H9 (cell line): ENCODE data around the gene RHOV. TPM values are rescaled to one million over a fixed set of nuclear protein-coding genes. Genes with fewer than 3 reads are reported as not detected.
A peak's percentile ranks its signal among the peaks of the same experiment; 100 is the strongest.

Experiments
- DNase-seq: peaks from one replicate; pipeline ENCODE4 v3.0.0-alpha.2; 2017
- H2AFZ ChIP-seq: one replicate; pipeline ENCODE4 v1.6.1; 2013; ENCODE audit warnings: mild to moderate bottlenecking, low read length, control low read depth, moderate library complexity
- H2AK5ac ChIP-seq: 2 replicates; pipeline ENCODE4 v1.6.1; 2013; ENCODE audit warnings: low read length, control low read depth, mixed read lengths; ENCODE audit not compliant: insufficient read length
- H2BK120ac ChIP-seq: one replicate; pipeline ENCODE4 v1.6.1; 2013; ENCODE audit warnings: low read depth, mild to moderate bottlenecking, low read length, control low read depth, inconsistent platforms; ENCODE audit not compliant: poor library complexity, severe bottlenecking
- H2BK12ac ChIP-seq: 2 replicates; pipeline ENCODE4 v1.6.1; 2013; ENCODE audit warnings: low read length, control low read depth, mixed read lengths, low read depth; ENCODE audit not compliant: insufficient read length
- H2BK15ac ChIP-seq: 2 replicates; pipeline ENCODE4 v1.6.1; 2013; ENCODE audit warnings: low read depth, low read length, control low read depth
- H2BK20ac ChIP-seq: one replicate; pipeline ENCODE4 v1.6.1; 2013; ENCODE audit warnings: low read depth, mild to moderate bottlenecking, low read length, control low read depth, inconsistent platforms; ENCODE audit not compliant: poor library complexity, severe bottlenecking
- H2BK5ac ChIP-seq: 2 replicates; pipeline ENCODE4 v1.6.1; 2013; ENCODE audit warnings: low read length, control low read depth, mixed read lengths; ENCODE audit not compliant: insufficient read length
- H3K14ac ChIP-seq: 2 replicates; pipeline ENCODE4 v1.6.1; 2013; ENCODE audit warnings: low read length, control low read depth; ENCODE audit not compliant: insufficient read depth
- H3K18ac ChIP-seq: 2 replicates; pipeline ENCODE4 v1.6.1; 2013; ENCODE audit warnings: low read depth, mild to moderate bottlenecking, mixed read lengths, low read length, control low read depth; ENCODE audit not compliant: insufficient read length
- H3K23ac ChIP-seq: 2 replicates; pipeline ENCODE4 v1.6.1; 2013; ENCODE audit warnings: low read length, control low read depth, mixed read lengths, low read depth; ENCODE audit not compliant: insufficient read length
- H3K23me2 ChIP-seq: 2 replicates; pipeline ENCODE4 v1.6.1; 2013; ENCODE audit warnings: low read depth, mild to moderate bottlenecking, mixed read lengths, low read length, control low read depth; ENCODE audit not compliant: insufficient read length, poor library complexity, severe bottlenecking
- H3K27ac ChIP-seq: 2 replicates; pipeline ENCODE4 v1.5.1; 2013; ENCODE audit warnings: low read length, control low read depth, mixed read lengths, low read depth; ENCODE audit not compliant: insufficient read length
- H3K27me3 ChIP-seq: 2 replicates; pipeline ENCODE4 v1.6.1; 2013; ENCODE audit warnings: low read length, control low read depth, inconsistent platforms; ENCODE audit not compliant: insufficient read depth
- H3K4ac ChIP-seq: 2 replicates; pipeline ENCODE4 v1.6.1; 2013; ENCODE audit warnings: low read depth, mild to moderate bottlenecking, control low read depth, inconsistent platforms, low read length, moderate library complexity
- H3K4me1 ChIP-seq: 2 replicates; pipeline ENCODE4 v1.6.1; 2013; ENCODE audit warnings: low read length, control low read depth, inconsistent platforms; ENCODE audit not compliant: insufficient read depth
- H3K4me2 ChIP-seq: 2 replicates; pipeline ENCODE4 v1.6.1; 2013; ENCODE audit warnings: low read length, control low read depth, mixed read lengths; ENCODE audit not compliant: insufficient read length, insufficient read depth
- H3K56ac ChIP-seq: 2 replicates; pipeline ENCODE4 v1.6.1; 2013; ENCODE audit warnings: low read depth, mild to moderate bottlenecking, mixed read lengths, low read length, control low read depth; ENCODE audit not compliant: insufficient read length
- H3K79me1 ChIP-seq: 2 replicates; pipeline ENCODE4 v1.6.1; 2013; ENCODE audit warnings: low read depth, mild to moderate bottlenecking, moderate library complexity, low read length, control low read depth, inconsistent platforms; ENCODE audit not compliant: insufficient read depth, poor library complexity, severe bottlenecking
- H3K79me2 ChIP-seq: 2 replicates; pipeline ENCODE4 v1.6.1; 2013; ENCODE audit warnings: low read length, control low read depth, inconsistent platforms; ENCODE audit not compliant: insufficient read depth
- H3K9ac ChIP-seq: 2 replicates; pipeline ENCODE4 v1.6.1; 2013; ENCODE audit warnings: low read length, control low read depth, mixed read lengths; ENCODE audit not compliant: insufficient read length; ENCODE audit errors: extremely low read depth
- H3K9me3 ChIP-seq: one replicate; pipeline ENCODE4 v1.6.1; 2013; ENCODE audit warnings: low read depth, low read length, inconsistent platforms; ENCODE audit not compliant: control insufficient read depth
- H3T11ph ChIP-seq: one replicate; pipeline ENCODE4 v1.6.1; 2013; ENCODE audit warnings: mild to moderate bottlenecking, low read length, control low read depth, inconsistent platforms
- H4K20me1 ChIP-seq: one replicate; pipeline ENCODE4 v1.6.1; 2013; ENCODE audit not compliant: control insufficient read depth, insufficient read length, insufficient read depth
- H4K5ac ChIP-seq: 2 replicates; pipeline ENCODE4 v1.6.1; 2013; ENCODE audit warnings: low read depth, mild to moderate bottlenecking, mixed read lengths, low read length, control low read depth; ENCODE audit not compliant: insufficient read length
- H4K8ac ChIP-seq: replicated peaks from 2 replicates; pipeline ENCODE4 v1.6.1; 2013; ENCODE audit warnings: low read length, control low read depth, mixed read lengths, low read depth; ENCODE audit not compliant: insufficient read length
- H4K91ac ChIP-seq: 2 replicates; pipeline ENCODE4 v1.6.1; 2013; ENCODE audit warnings: low read depth, mild to moderate bottlenecking, moderate library complexity, mixed read lengths, low read length, control low read depth; ENCODE audit not compliant: insufficient read length
- H3K27ac Mint-ChIP-seq, 3 experiments: 2 replicates in 2 of 3; 3 replicates in 1 of 3; pipeline ENCODE4 v1.8.0; 2020 to 2021; ENCODE audit warnings: mixed read lengths in 3 of 3, mild to moderate bottlenecking in 1 of 3, moderate library complexity in 1 of 3
- H3K27me3 Mint-ChIP-seq: 2 replicates; pipeline ENCODE4 v1.8.0; 2021; ENCODE audit warnings: low read depth, mild to moderate bottlenecking, moderate library complexity, mixed read lengths
- H3K36me3 Mint-ChIP-seq, 3 experiments: 2 replicates in 2 of 3; 3 replicates in 1 of 3; pipeline ENCODE4 v1.8.0; 2020 to 2021; ENCODE audit warnings: low read depth in 3 of 3, mixed read lengths in 3 of 3; ENCODE audit not compliant: insufficient read depth in 1 of 3
- H3K4me1 Mint-ChIP-seq, 2 experiments: 2 replicates each; pipeline ENCODE4 v1.8.0; 2020; ENCODE audit warnings: mixed read lengths in 2 of 2
- H3K4me3 Mint-ChIP-seq, 2 experiments: 2 replicates in 1 of 2; 3 replicates in 1 of 2; pipeline ENCODE4 v1.8.0; 2020 to 2021; ENCODE audit warnings: mild to moderate bottlenecking in 2 of 2, mixed read lengths in 2 of 2, moderate library complexity in 1 of 2
- H3K9me3 Mint-ChIP-seq, 2 experiments: 2 replicates in 1 of 2; 3 replicates in 1 of 2; pipeline ENCODE4 v1.8.0; 2020; ENCODE audit warnings: mild to moderate bottlenecking in 2 of 2, mixed read lengths in 2 of 2, moderate library complexity in 1 of 2
- WGBS: extraction: QIAGEN DNeasy Blood & Tissue Kit; methylation state at CpG from one replicate; pipeline ENCODE4 v1.1.7; 2013; ENCODE audit warnings: missing lambda C conversion rate, low lambda C conversion rate, mixed read lengths; ENCODE audit not compliant: insufficient read length; ENCODE audit errors: extremely low coverage; 5-methylcytosine and 5-hydroxymethylcytosine counted together
- total RNA-seq: library from RNA; stranded (reverse); gene quantifications from 2 replicates; pipeline ENCODE4 v1.2.1, GENCODE V29; 2021
- TF ChIP-seq, protein P1 (sequence below): fragments of 200-600 bp; sonication (generic); conservative IDR thresholded peaks from 3 replicates; pipeline ENCODE4 v1.8.0; 2021; ENCODE audit warnings: antibody characterized with exemption, mild to moderate bottlenecking

The RHOV gene
- total RNA-seq, 1 experiment from 2014 or later: 3.9 TPM

DNA sequence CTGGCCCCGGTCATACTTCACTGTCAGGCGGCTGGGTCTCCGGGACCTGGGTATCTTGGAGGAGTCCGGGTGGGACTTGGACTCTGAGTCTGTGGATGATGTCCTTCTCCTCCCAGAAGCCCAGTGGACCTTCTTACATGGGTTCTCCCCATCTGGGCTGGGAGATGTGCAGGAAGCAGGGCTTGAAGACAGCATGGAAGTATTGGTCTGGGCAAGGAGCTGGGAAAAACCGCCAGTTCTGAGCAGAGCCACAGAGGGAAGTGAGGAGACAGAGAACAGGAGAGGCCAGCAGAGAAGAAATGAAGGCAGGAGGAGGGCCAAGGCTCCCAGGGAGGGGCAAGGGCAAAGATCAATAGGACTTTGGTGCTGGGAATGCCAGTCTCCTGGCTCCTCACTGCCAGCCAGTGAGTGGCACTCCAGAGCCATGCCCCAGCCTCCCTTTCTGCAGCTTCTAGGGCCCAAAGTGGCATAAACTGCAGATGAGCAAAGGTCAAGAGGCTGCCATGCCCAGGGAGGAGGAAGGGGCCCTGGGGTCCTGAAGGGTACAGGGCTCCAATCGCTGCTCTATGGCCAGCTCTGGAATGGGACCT is 45.5 kb downstream of the RHOV start, which contains the start of gene PPP1R14D:
TSS of gene PPP1R14D (minus strand) at position 262 of the 590 bp plus-strand sequence. CDS start at position 195, 67 bp downstream.
- TF ChIP-seq, protein P1, sequence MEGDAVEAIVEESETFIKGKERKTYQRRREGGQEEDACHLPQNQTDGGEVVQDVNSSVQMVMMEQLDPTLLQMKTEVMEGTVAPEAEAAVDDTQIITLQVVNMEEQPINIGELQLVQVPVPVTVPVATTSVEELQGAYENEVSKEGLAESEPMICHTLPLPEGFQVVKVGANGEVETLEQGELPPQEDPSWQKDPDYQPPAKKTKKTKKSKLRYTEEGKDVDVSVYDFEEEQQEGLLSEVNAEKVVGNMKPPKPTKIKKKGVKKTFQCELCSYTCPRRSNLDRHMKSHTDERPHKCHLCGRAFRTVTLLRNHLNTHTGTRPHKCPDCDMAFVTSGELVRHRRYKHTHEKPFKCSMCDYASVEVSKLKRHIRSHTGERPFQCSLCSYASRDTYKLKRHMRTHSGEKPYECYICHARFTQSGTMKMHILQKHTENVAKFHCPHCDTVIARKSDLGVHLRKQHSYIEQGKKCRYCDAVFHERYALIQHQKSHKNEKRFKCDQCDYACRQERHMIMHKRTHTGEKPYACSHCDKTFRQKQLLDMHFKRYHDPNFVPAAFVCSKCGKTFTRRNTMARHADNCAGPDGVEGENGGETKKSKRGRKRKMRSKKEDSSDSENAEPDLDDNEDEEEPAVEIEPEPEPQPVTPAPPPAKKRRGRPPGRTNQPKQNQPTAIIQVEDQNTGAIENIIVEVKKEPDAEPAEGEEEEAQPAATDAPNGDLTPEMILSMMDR: no peak
- no peaks in the 10 kb centered on the region; the same call in 1 of the 2 replicates for H3K27me3 Mint-ChIP-seq
- H2BK5ac ChIP-seq: no peak within 1 kb of the TSS
- no peak within 1 kb of the TSS for H3K4me3 Mint-ChIP-seq
- no peak within 1 kb of the TSS for H2BK20ac ChIP-seq
- no peak within 1 kb of the TSS for H2BK120ac ChIP-seq
- no peak within 1 kb of the TSS for H4K5ac ChIP-seq
- no peak within 1 kb of the TSS for H2AFZ ChIP-seq
- no peak within 1 kb of the TSS for H4K8ac ChIP-seq
- no peak within 1 kb of the TSS for H3K56ac ChIP-seq
- H3K9me3 Mint-ChIP-seq: no peaks in the 10 kb centered on the region
- H3K27me3 ChIP-seq: no peaks in the 10 kb centered on the region
- no peak within 1 kb of the TSS for H2BK15ac ChIP-seq
- no peaks in the 10 kb centered on the region for H3K9me3 ChIP-seq
- no peaks in the 10 kb centered on the region for H3K79me2 ChIP-seq
- no peaks in the 10 kb centered on the region for H3K79me1 ChIP-seq
- no peak within 1 kb of the TSS for H4K91ac ChIP-seq
- no peak within 1 kb of the TSS for H3K4ac ChIP-seq
- H3K23me2 ChIP-seq: no peaks in the 10 kb centered on the region
- no peak within 1 kb of the TSS for H3K18ac ChIP-seq
- peaks cover 2% of the 10 kb centered on the region; the same call in 1 of the 2 replicates for H3K4me1 ChIP-seq
- H2AK5ac ChIP-seq: no peak within 1 kb of the TSS
- peaks cover 9% of the 10 kb centered on the region in 2 experiments for H3K4me1 Mint-ChIP-seq
- H3K4me2 ChIP-seq: no peak within 1 kb of the TSS
- peaks cover 0 to 2% (median 0%) of the 10 kb centered on the region in 3 experiments; a peak in 1 of 7 replicates for H3K36me3 Mint-ChIP-seq
- no peak within 1 kb of the TSS for H3K27ac ChIP-seq
- H3T11ph ChIP-seq: no peak within 1 kb of the TSS
- no peak within 1 kb of the TSS for H2BK12ac ChIP-seq
- no peak for DNase-seq
- WGBS: no CpG with 5 or more reads among the region's 6 CpGs
- no peak within 1 kb of the TSS for H3K23ac ChIP-seq
- H3K9ac ChIP-seq: no peak within 1 kb of the TSS
- no peak within 1 kb of the TSS for H3K14ac ChIP-seq
- peak within 1 kb of the TSS in 1 of 3 experiments; percentile 61; a peak in 1 of 7 replicates for H3K27ac Mint-ChIP-seq
- H4K20me1 ChIP-seq: no peaks in the 10 kb centered on the region
